IPS-NIHi11 (cell line): ENCODE data around the gene SLC52A1.
"Not testable (repeated sequence)": the region's sequence is repeated elsewhere in the genome, so short reads cannot be mapped to it uniquely, and the experiment has no call there.

Source experiments
- DNase-seq: peaks from one replicate; pipeline ENCODE4 v3.0.0; 2012; ENCODE audit warnings: mixed read lengths, low spot score

SLC52A1 gene

GRCh38 chr17:5031365-5032082, 3.7 kb downstream of the SLC52A1 start:
- DNase-seq = peak; percentile 77

- DNase-seq = not testable (repeated sequence)
Measured at GRCh38 chr17:5030168-5030567, 5.1 kb downstream of the SLC52A1 start.

GRCh38 chr17:5027916-5028315, 7.3 kb downstream of the SLC52A1 start:
- DNase-seq = no peak

GRCh38 chr17:5027299-5027698, 7.9 kb downstream of the SLC52A1 start:
- no peak for DNase-seq

- DNase-seq = no peak
Measured at GRCh38 chr17:5024604-5025003, 10.6 kb downstream of the SLC52A1 start.

- DNase-seq = no peak
Measured at GRCh38 chr17:5023588-5024147, 11.6 kb downstream of the SLC52A1 start.

GRCh38 chr17:5022171-5022711, 13.0 kb downstream of the SLC52A1 start:
- no peak for DNase-seq

- DNase-seq = no peak
Measured at GRCh38 chr17:5020502-5021023, 14.7 kb downstream of the SLC52A1 start.

GRCh38 chr17:5019475-5019956, 15.7 kb downstream of the SLC52A1 start:
- peak; percentile 52 for DNase-seq

- DNase-seq = no peak
Measured at GRCh38 chr17:5014357-5014756, 20.9 kb downstream of the SLC52A1 start.

GRCh38 chr17:5011928-5012327, 23.3 kb downstream of the SLC52A1 start:
- no peak for DNase-seq

GRCh38 chr17:5003214-5003867, 31.9 kb downstream of the SLC52A1 start:
- DNase-seq = no peak

- no peak for DNase-seq
Measured at GRCh38 chr17:5002121-5002788, 33.0 kb downstream of the SLC52A1 start.

GRCh38 chr17:5000237-5000639, 35.0 kb downstream of the SLC52A1 start:
- no peak for DNase-seq

- DNase-seq = no peak
Measured at GRCh38 chr17:4999430-5000093, 35.7 kb downstream of the SLC52A1 start.

GRCh38 chr17:4998732-4999429, 36.3 kb downstream of the SLC52A1 start:
- peak; percentile 73 for DNase-seq

GRCh38 chr17:4998027-4998731, 37.0 kb downstream of the SLC52A1 start:
- DNase-seq = peak; percentile 87

- peak; percentile 99 for DNase-seq
Measured at GRCh38 chr17:4997302-4998026, 37.8 kb downstream of the SLC52A1 start, which contains the start of the genes INCA1 and KIF1C. Gene INCA1, minus strand, starts transcription at chr17:4997522. Its CDS starts 3,085 bp downstream, at chr17:4994437. Gene KIF1C, plus strand, starts transcription at chr17:4997950. Its CDS starts 2,297 bp downstream, at chr17:5000247.

GRCh38 chr17:4994081-4994595, 41.1 kb downstream of the SLC52A1 start:
- DNase-seq = no peak
